ENCODE data around the gene KIR2DL1.
"Not testable (repeated sequence)": the region's sequence is repeated elsewhere in the genome, so short reads cannot be mapped to it uniquely, and the experiment has no call there.

KIR2DL1 gene

DNA sequence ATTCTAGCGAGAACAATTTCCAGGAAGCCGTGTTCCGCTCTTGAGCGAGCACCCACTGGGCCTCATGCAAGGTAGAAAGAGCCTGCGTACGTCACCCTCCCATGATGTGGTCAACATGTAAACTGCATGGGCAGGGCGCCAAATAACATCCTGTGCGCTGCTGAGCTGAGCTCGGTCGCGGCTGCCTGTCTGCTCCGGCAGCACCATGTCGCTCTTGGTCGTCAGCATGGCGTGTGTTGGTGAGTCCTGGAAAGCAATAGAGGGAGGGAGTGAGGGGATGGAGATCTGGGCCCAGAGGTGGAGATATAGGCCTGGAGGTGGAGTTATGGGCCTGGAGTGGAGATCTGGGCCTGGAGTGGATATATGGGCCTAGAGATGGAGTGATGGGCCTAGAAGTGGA, at the start of gene KIR2DL1:
Gene KIR2DL1, plus strand, starts transcription at position 148 of the 400 bp plus-strand sequence. Its CDS starts 58 bp downstream, at position 206.
- not testable (repeated sequence) for DNase-seq

- no peak for DNase-seq
Observed at GRCh38 chr19:54724142-54724541, 45.5 kb upstream of the KIR2DL1 start, which contains the start of gene KIR3DL3. Gene KIR3DL3 (plus strand): TSS chr19:54724442. CDS start chr19:54724497, 55 bp downstream.

DNA sequence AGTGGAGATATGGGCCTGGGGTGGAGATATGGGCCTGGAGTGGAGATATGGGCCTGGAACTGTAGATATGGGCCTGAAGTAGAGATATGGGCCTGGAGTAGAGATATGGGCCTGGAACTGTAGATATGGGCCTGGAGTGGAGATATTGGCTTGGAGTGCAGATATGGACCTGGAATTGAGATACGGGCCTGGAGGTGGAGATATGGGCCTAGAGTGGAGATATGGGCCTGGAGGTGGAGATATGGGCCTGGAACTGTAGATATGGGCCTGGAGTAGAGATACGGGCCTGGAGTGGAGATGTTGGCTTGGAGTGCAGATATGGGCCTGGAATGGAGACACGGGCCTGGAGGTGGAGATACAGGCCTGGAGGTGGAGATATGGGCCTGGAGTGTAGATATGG, 44.9 kb upstream of the KIR2DL1 start:
- DNase-seq, result no peak

GRCh38 chr19:54725321-54725720, 44.3 kb upstream of the KIR2DL1 start:
- DNase-seq, result no peak

DNA sequence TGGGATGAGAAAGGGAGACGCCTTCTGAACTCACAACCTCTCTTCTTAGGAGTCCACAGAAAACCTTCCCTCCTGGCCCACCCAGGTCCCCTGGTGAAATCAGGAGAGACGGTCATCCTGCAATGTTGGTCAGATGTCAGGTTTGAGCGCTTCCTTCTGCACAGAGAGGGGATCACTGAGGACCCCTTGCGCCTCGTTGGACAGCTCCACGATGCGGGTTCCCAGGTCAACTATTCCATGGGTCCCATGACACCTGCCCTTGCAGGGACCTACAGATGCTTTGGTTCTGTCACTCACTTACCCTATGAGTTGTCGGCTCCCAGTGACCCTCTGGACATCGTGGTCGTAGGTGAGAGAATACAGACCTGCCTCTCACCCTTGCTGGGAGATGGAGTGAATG, 42.0 kb upstream of the KIR2DL1 start:
- DNase-seq, result no peak

- DNase-seq, result no peak
Observed at GRCh38 chr19:54728167-54728566, 41.4 kb upstream of the KIR2DL1 start.

- DNase-seq, result no peak
Observed at GRCh38 chr19:54729416-54730188, 40.0 kb upstream of the KIR2DL1 start.

GRCh38 chr19:54731191-54731590, 38.4 kb upstream of the KIR2DL1 start:
- no peak for DNase-seq

DNA sequence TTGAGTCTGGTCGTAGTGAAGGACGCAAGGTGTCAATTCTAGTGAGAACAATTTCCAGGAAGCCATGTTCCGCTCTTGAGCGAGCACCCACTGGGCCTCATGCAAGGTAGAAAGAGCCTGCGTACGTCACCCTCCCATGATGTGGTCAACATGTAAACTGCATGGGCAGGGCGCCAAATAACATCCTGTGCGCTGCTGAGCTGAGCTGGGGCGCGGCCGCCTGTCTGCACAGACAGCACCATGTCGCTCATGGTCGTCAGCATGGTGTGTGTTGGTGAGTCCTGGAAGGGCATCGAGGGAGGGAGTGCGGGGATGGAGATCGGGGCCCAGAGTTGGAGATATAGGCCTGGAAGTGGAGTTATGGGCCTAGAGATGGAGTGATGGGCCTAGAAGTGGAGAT, 31.3 kb upstream of the KIR2DL1 start, which contains the start of gene KIR2DL3:
Gene KIR2DL3, plus strand, starts transcription at position 208 of the 400 bp plus-strand sequence. Its CDS starts 33 bp downstream, at position 241.
- not testable (repeated sequence) for DNase-seq

DNA sequence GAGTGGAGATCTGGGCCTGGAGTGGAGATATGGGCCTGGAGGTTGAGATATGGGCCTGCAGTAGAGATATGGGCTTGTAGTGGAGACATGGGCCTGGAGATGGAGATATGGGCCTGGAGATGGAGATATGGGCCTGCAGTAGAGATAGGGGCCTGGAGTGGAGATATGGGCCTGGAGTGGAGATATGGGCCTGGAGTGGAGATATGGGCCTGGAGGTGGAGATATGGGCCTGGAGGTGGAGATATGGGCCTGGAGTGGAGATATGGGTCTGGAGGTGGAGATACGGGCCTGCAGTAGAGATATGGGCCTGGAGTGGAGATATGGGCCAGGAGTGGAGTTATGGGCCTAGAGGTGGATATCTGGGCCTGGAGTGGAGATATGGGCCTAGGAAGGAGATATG, 30.9 kb upstream of the KIR2DL1 start:
- no peak for DNase-seq

GRCh38 chr19:54739587-54740497, 29.8 kb upstream of the KIR2DL1 start:
- no peak for DNase-seq

GRCh38 chr19:54741950-54742349, 27.6 kb upstream of the KIR2DL1 start:
- not testable (repeated sequence) for DNase-seq

GRCh38 chr19:54744080-54744479, 25.5 kb upstream of the KIR2DL1 start:
- not testable (repeated sequence) for DNase-seq

DNA sequence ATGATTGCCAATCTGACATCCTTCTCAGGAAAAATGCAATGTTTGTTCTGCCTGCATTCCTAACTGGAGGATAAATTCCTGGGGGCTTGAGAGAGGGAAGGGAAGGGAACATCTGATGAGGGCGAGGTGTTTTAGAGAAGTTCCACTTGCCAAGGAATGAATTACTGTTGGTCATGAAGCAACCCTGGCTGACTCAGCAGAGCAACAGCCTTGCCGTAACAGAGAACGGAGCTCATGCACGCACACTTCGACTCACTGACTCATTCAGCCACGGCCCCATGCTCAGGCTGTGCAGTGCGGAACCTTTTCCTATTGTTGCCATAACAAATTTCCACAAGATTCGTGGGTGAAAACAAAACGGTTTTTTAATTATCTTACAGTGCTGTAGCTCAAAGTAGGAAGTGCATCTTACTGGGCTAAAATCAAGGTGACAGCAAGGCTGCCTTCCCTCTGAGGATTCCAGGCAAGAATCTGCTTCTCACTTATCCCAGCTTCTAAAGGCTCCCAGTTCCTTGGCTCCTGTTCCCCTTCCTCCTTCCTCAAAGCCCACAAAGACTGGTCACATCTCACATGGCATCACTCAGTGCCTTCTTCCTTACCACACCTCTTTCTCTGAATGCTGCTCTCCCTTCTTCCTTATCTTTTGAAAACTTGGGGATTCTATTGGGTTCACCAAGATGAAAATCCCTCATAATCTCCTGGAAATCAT, 21.8 kb upstream of the KIR2DL1 start:
- DNase-seq, result not testable (repeated sequence)

GRCh38 chr19:54750276-54750675, 19.3 kb upstream of the KIR2DL1 start:
- DNase-seq, result not testable (repeated sequence)

- not testable (repeated sequence) for DNase-seq
Observed at GRCh38 chr19:54756204-54757110, 13.1 kb upstream of the KIR2DL1 start.

DNA sequence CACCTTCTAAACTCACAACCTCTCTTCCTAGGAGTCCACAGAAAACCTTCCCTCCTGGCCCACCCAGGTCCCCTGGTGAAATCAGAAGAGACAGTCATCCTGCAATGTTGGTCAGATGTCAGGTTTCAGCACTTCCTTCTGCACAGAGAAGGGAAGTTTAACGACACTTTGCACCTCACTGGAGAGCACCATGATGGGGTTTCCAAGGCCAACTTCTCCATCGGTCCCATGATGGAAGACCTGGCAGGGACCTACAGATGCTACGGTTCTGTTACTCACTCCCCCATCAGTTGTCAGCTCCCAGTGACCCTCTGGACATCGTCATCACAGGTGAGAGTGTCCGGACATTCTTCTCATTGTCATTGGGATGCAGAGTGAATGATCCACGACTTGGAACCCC, 11.0 kb upstream of the KIR2DL1 start:
- DNase-seq, result not testable (repeated sequence)

DNA sequence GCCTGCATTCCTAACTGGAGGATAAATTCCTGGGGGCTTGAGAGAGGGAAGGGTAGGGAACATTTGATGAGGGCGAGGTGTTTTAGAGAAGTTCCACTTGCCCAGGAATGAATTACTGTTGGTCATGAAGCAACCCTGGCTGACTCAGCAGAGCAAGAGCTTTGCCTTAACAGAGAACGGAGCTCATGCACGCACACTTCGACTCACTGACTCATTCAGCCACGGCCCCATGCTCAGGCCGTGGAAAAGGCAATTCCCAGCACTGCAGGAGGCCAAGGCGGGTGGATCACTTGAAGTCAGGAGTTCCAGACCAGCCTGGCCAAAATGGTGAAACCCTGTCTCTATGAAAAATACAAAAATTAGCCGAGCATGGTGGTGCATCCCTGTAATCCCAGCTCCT, 5.4 kb upstream of the KIR2DL1 start:
- not testable (repeated sequence) for DNase-seq

DNA sequence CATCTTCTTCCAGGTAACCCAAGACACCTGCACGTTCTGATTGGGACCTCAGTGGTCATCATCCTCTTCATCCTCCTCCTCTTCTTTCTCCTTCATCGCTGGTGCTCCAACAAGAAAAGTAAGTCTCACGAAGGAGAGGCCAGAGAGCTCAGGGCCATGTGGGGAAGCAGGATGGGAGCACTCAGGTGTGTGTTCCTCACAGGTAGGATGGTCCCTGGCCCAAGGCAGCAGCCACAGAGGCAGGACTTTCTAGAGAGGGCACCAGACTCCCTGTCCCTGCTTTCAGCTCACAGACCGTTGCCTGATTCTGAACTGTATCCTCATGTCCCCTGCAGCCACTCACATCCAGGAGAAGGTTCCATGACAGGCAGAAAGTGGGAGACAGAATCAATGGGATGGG, 3.1 kb upstream of the KIR2DL1 start:
- not testable (repeated sequence) for DNase-seq

DNA sequence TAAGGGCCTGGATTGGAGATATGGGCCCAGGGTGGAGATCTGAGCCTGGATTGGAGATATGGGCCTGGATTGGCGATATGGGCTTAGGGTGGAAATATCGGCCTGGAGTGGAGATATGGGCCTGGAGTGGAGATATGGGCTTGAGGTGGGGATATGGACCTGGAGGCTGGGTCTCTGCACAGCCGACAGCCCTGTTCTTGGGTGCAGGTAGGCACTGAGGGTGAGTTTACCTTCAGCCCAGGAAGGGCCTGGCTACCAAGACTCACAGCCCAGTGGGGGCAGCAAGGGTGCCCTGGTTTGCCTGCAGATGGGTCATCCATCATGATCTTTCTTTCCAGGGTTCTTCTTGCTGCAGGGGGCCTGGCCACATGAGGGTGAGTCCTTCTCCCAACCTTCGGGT, 918 bp downstream of the KIR2DL1 start:
- not testable (repeated sequence) for DNase-seq

All from activated CD4-positive, alpha-beta T cell treated with anti-CD3 and anti-CD28 coated beads for 4 hours (primary cell).